H9 (cell line): ENCODE results near the gene RELL1. TPM values are rescaled to one million over a fixed set of nuclear protein-coding genes. Genes with fewer than 3 reads are reported as not detected.

ENCODE experiments used
- DNase-seq: peaks from one replicate; pipeline ENCODE4 v3.0.0-alpha.2; 2017
- H2AFZ ChIP-seq: one replicate; pipeline ENCODE4 v1.6.1; 2013; ENCODE audit warnings: mild to moderate bottlenecking, low read length, control low read depth, moderate library complexity
- H2AK5ac ChIP-seq: 2 replicates; pipeline ENCODE4 v1.6.1; 2013; ENCODE audit warnings: low read length, control low read depth, mixed read lengths; ENCODE audit not compliant: insufficient read length
- H2BK120ac ChIP-seq: one replicate; pipeline ENCODE4 v1.6.1; 2013; ENCODE audit warnings: low read depth, mild to moderate bottlenecking, low read length, control low read depth, inconsistent platforms; ENCODE audit not compliant: poor library complexity, severe bottlenecking
- H2BK12ac ChIP-seq: 2 replicates; pipeline ENCODE4 v1.6.1; 2013; ENCODE audit warnings: low read length, control low read depth, mixed read lengths, low read depth; ENCODE audit not compliant: insufficient read length
- H2BK15ac ChIP-seq: 2 replicates; pipeline ENCODE4 v1.6.1; 2013; ENCODE audit warnings: low read depth, low read length, control low read depth
- H2BK20ac ChIP-seq: one replicate; pipeline ENCODE4 v1.6.1; 2013; ENCODE audit warnings: low read depth, mild to moderate bottlenecking, low read length, control low read depth, inconsistent platforms; ENCODE audit not compliant: poor library complexity, severe bottlenecking
- H2BK5ac ChIP-seq: 2 replicates; pipeline ENCODE4 v1.6.1; 2013; ENCODE audit warnings: low read length, control low read depth, mixed read lengths; ENCODE audit not compliant: insufficient read length
- H3K14ac ChIP-seq: 2 replicates; pipeline ENCODE4 v1.6.1; 2013; ENCODE audit warnings: low read length, control low read depth; ENCODE audit not compliant: insufficient read depth
- H3K18ac ChIP-seq: 2 replicates; pipeline ENCODE4 v1.6.1; 2013; ENCODE audit warnings: low read depth, mild to moderate bottlenecking, mixed read lengths, low read length, control low read depth; ENCODE audit not compliant: insufficient read length
- H3K23ac ChIP-seq: 2 replicates; pipeline ENCODE4 v1.6.1; 2013; ENCODE audit warnings: low read length, control low read depth, mixed read lengths, low read depth; ENCODE audit not compliant: insufficient read length
- H3K23me2 ChIP-seq: 2 replicates; pipeline ENCODE4 v1.6.1; 2013; ENCODE audit warnings: low read depth, mild to moderate bottlenecking, mixed read lengths, low read length, control low read depth; ENCODE audit not compliant: insufficient read length, poor library complexity, severe bottlenecking
- H3K27ac ChIP-seq: 2 replicates; pipeline ENCODE4 v1.5.1; 2013; ENCODE audit warnings: low read length, control low read depth, mixed read lengths, low read depth; ENCODE audit not compliant: insufficient read length
- H3K27me3 ChIP-seq: 2 replicates; pipeline ENCODE4 v1.6.1; 2013; ENCODE audit warnings: low read length, control low read depth, inconsistent platforms; ENCODE audit not compliant: insufficient read depth
- H3K4ac ChIP-seq: 2 replicates; pipeline ENCODE4 v1.6.1; 2013; ENCODE audit warnings: low read depth, mild to moderate bottlenecking, control low read depth, inconsistent platforms, low read length, moderate library complexity
- H3K4me1 ChIP-seq: 2 replicates; pipeline ENCODE4 v1.6.1; 2013; ENCODE audit warnings: low read length, control low read depth, inconsistent platforms; ENCODE audit not compliant: insufficient read depth
- H3K4me2 ChIP-seq: 2 replicates; pipeline ENCODE4 v1.6.1; 2013; ENCODE audit warnings: low read length, control low read depth, mixed read lengths; ENCODE audit not compliant: insufficient read length, insufficient read depth
- H3K56ac ChIP-seq: 2 replicates; pipeline ENCODE4 v1.6.1; 2013; ENCODE audit warnings: low read depth, mild to moderate bottlenecking, mixed read lengths, low read length, control low read depth; ENCODE audit not compliant: insufficient read length
- H3K79me1 ChIP-seq: 2 replicates; pipeline ENCODE4 v1.6.1; 2013; ENCODE audit warnings: low read depth, mild to moderate bottlenecking, moderate library complexity, low read length, control low read depth, inconsistent platforms; ENCODE audit not compliant: insufficient read depth, poor library complexity, severe bottlenecking
- H3K79me2 ChIP-seq: 2 replicates; pipeline ENCODE4 v1.6.1; 2013; ENCODE audit warnings: low read length, control low read depth, inconsistent platforms; ENCODE audit not compliant: insufficient read depth
- H3K9ac ChIP-seq: 2 replicates; pipeline ENCODE4 v1.6.1; 2013; ENCODE audit warnings: low read length, control low read depth, mixed read lengths; ENCODE audit not compliant: insufficient read length; ENCODE audit errors: extremely low read depth
- H3K9me3 ChIP-seq: one replicate; pipeline ENCODE4 v1.6.1; 2013; ENCODE audit warnings: low read depth, low read length, inconsistent platforms; ENCODE audit not compliant: control insufficient read depth
- H3T11ph ChIP-seq: one replicate; pipeline ENCODE4 v1.6.1; 2013; ENCODE audit warnings: mild to moderate bottlenecking, low read length, control low read depth, inconsistent platforms
- H4K20me1 ChIP-seq: one replicate; pipeline ENCODE4 v1.6.1; 2013; ENCODE audit not compliant: control insufficient read depth, insufficient read length, insufficient read depth
- H4K5ac ChIP-seq: 2 replicates; pipeline ENCODE4 v1.6.1; 2013; ENCODE audit warnings: low read depth, mild to moderate bottlenecking, mixed read lengths, low read length, control low read depth; ENCODE audit not compliant: insufficient read length
- H4K8ac ChIP-seq: replicated peaks from 2 replicates; pipeline ENCODE4 v1.6.1; 2013; ENCODE audit warnings: low read length, control low read depth, mixed read lengths, low read depth; ENCODE audit not compliant: insufficient read length
- H4K91ac ChIP-seq: 2 replicates; pipeline ENCODE4 v1.6.1; 2013; ENCODE audit warnings: low read depth, mild to moderate bottlenecking, moderate library complexity, mixed read lengths, low read length, control low read depth; ENCODE audit not compliant: insufficient read length
- H3K27ac Mint-ChIP-seq, 3 experiments: 2 replicates in 2 of 3; 3 replicates in 1 of 3; pipeline ENCODE4 v1.8.0; 2020 to 2021; ENCODE audit warnings: mixed read lengths in 3 of 3, mild to moderate bottlenecking in 1 of 3, moderate library complexity in 1 of 3
- H3K27me3 Mint-ChIP-seq: 2 replicates; pipeline ENCODE4 v1.8.0; 2021; ENCODE audit warnings: low read depth, mild to moderate bottlenecking, moderate library complexity, mixed read lengths
- H3K36me3 Mint-ChIP-seq, 3 experiments: 2 replicates in 2 of 3; 3 replicates in 1 of 3; pipeline ENCODE4 v1.8.0; 2020 to 2021; ENCODE audit warnings: low read depth in 3 of 3, mixed read lengths in 3 of 3; ENCODE audit not compliant: insufficient read depth in 1 of 3
- H3K4me1 Mint-ChIP-seq, 2 experiments: 2 replicates each; pipeline ENCODE4 v1.8.0; 2020; ENCODE audit warnings: mixed read lengths in 2 of 2
- H3K4me3 Mint-ChIP-seq, 2 experiments: 2 replicates in 1 of 2; 3 replicates in 1 of 2; pipeline ENCODE4 v1.8.0; 2020 to 2021; ENCODE audit warnings: mild to moderate bottlenecking in 2 of 2, mixed read lengths in 2 of 2, moderate library complexity in 1 of 2
- H3K9me3 Mint-ChIP-seq, 2 experiments: 2 replicates in 1 of 2; 3 replicates in 1 of 2; pipeline ENCODE4 v1.8.0; 2020; ENCODE audit warnings: mild to moderate bottlenecking in 2 of 2, mixed read lengths in 2 of 2, moderate library complexity in 1 of 2
- CTCF ChIP-seq: fragments of 200-600 bp; sonication (generic); conservative IDR thresholded peaks from 3 replicates; pipeline ENCODE4 v1.8.0; 2021; ENCODE audit warnings: antibody characterized with exemption, mild to moderate bottlenecking
- WGBS: extraction: QIAGEN DNeasy Blood & Tissue Kit; methylation state at CpG from one replicate; pipeline ENCODE4 v1.1.7; 2013; ENCODE audit warnings: missing lambda C conversion rate, low lambda C conversion rate, mixed read lengths; ENCODE audit not compliant: insufficient read length; ENCODE audit errors: extremely low coverage; 5-methylcytosine and 5-hydroxymethylcytosine counted together
- total RNA-seq: library from RNA; stranded (reverse); gene quantifications from 2 replicates; pipeline ENCODE4 v1.2.1, GENCODE V29; 2021

Gene RELL1
- total RNA-seq, 1 experiment from 2014 or later = 10.8 TPM

DNA sequence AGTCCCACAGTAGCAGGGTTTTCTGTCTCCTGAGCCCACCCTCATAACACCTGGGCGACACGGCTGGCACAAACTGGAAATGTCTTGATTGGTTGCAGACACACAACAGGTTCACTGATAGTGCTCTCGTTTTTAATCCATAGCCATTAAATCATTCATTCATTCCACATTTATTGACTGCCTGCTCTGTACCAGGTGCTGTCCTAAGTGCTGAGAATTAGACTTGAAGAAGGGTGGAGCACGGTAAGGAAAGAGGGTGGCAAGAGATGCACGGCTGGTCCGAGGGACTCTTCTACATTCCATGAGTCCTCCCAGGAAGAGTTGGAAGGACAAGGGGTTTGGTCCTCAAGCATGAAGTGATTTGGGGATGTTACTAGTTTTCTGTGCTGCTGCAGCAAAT, 100.0 kb downstream of the RELL1 start:
- Histone ChIP-seq H3K79me1 (no peaks in the 10 kb centered on the region), H2BK12ac (no peak overlapping the region), H2BK20ac (no peak overlapping the region), H3K23ac (no peak overlapping the region), H3K4me1 (no peaks in the 10 kb centered on the region; the same call in 1 of the 2 replicates), H4K91ac (no peak overlapping the region), H2BK15ac (no peak overlapping the region), H3K27ac (no peak overlapping the region), H3K9ac (no peak overlapping the region), H3K56ac (no peak overlapping the region), H3K4me2 (no peak overlapping the region), H3K4ac (no peak overlapping the region), H3K14ac (no peak overlapping the region), H2AFZ (no peak overlapping the region), H4K8ac (no peak overlapping the region), H2AK5ac (no peak overlapping the region), H3K9me3 (no peaks in the 10 kb centered on the region), H3K18ac (no peak overlapping the region), H3T11ph (no peak overlapping the region), H4K5ac (no peak overlapping the region), H2BK120ac (no peak overlapping the region), H3K23me2 (no peaks in the 10 kb centered on the region), H4K20me1 (no peaks in the 10 kb centered on the region), H3K79me2 (no peaks in the 10 kb centered on the region), H2BK5ac (no peak overlapping the region), H3K27me3 (no peaks in the 10 kb centered on the region; the same call in 1 of the 2 replicates)
- no CpG with 5 or more reads among the region's 6 CpGs for WGBS
- peaks cover 2% of the 10 kb centered on the region; the same call in 1 of the 2 replicates for H3K27me3 Mint-ChIP-seq
- no peak for DNase-seq
- no peak overlapping the region for H3K4me3 Mint-ChIP-seq
- H3K36me3 Mint-ChIP-seq = no peaks in the 10 kb centered on the region; a peak in 1 of 7 replicates
- H3K9me3 Mint-ChIP-seq = no peaks in the 10 kb centered on the region
- H3K4me1 Mint-ChIP-seq = peaks cover 11 to 16% of the 10 kb centered on the region in 2 experiments
- no peak for TF ChIP-seq CTCF
- H3K27ac Mint-ChIP-seq = no peak overlapping the region
